H54 (cell line): ENCODE data around the gene WIPI1.
A peak's percentile ranks its signal among the peaks of the same experiment; 100 is the strongest.
"Not testable (repeated sequence)": the region's sequence is repeated elsewhere in the genome, so short reads cannot be mapped to it uniquely, and the experiment has no call there.

ENCODE experiments used
- DNase-seq: peaks from one replicate; pipeline ENCODE4 v3.0.0; 2011; ENCODE audit warnings: low spot score, mixed read lengths; ENCODE audit not compliant: insufficient read length
- FAIRE-seq: peaks from 3 replicates; lab custom pipeline; 2011; peaks lifted over from hg19 to GRCh38; lab: Jason Lieb, UNC
- POLR2A ChIP-seq: IDR thresholded peaks from 2 replicates; pipeline ENCODE4 v1.6.1; 2011; ENCODE audit warnings: low read depth, mild to moderate bottlenecking, low read length

Gene WIPI1

GRCh38 chr17:68384471-68384870 is 72.8 kb downstream of the WIPI1 start:
- no peak for DNase-seq
- no peak for FAIRE-seq
- TF ChIP-seq POLR2A = no peak

GRCh38 chr17:68383443-68384321 is 73.6 kb downstream of the WIPI1 start:
- DNase-seq (no peak), FAIRE-seq (no peak)
- TF ChIP-seq POLR2A = no peak

GRCh38 chr17:68383120-68383442 is 74.2 kb downstream of the WIPI1 start:
- DNase-seq (no peak), FAIRE-seq (no peak)
- TF ChIP-seq POLR2A = no peak

GRCh38 chr17:68382582-68383085 is 74.7 kb downstream of the WIPI1 start:
- no peak for TF ChIP-seq POLR2A
- FAIRE-seq = no peak
- DNase-seq = no peak

GRCh38 chr17:68381076-68381900 is 76.0 kb downstream of the WIPI1 start:
- no peak for DNase-seq
- no peak for TF ChIP-seq POLR2A
- FAIRE-seq = no peak

- FAIRE-seq (no peak), DNase-seq (no peak)
- no peak for TF ChIP-seq POLR2A
These were observed 77.3 kb downstream of the WIPI1 start for GRCh38 chr17:68379692-68380677.

GRCh38 chr17:68379177-68379510 is 78.2 kb downstream of the WIPI1 start:
- no peak for TF ChIP-seq POLR2A
- no peak for DNase-seq
- no peak for FAIRE-seq

GRCh38 chr17:68378268-68379176 is 78.8 kb downstream of the WIPI1 start:
- peak; percentile 61 for DNase-seq
- no peak for FAIRE-seq
- TF ChIP-seq POLR2A = no peak

GRCh38 chr17:68377771-68378267 is 79.5 kb downstream of the WIPI1 start:
- no peak for TF ChIP-seq POLR2A
- no peak for FAIRE-seq
- DNase-seq = no peak

GRCh38 chr17:68376178-68376577 is 81.1 kb downstream of the WIPI1 start:
- not testable (repeated sequence) for FAIRE-seq, DNase-seq

GRCh38 chr17:68375566-68375965 is 81.7 kb downstream of the WIPI1 start:
- FAIRE-seq (no peak), DNase-seq (no peak)
- no peak for TF ChIP-seq POLR2A
